ENCODE results near the gene RFLNA.

- TF ChIP-seq CTCF (conservative IDR thresholded peaks at IDR 0.05; ENCODE audit: low read depth, low read length), result no peak
- no peak for TF ChIP-seq POLR2A (IDR thresholded peaks at IDR 0.05; ENCODE audit: low read depth, low read length)
- TF ChIP-seq BHLHE40 (IDR thresholded peaks at IDR 0.05; ENCODE audit: low read depth, low read length), result no peak
- no peak for TF ChIP-seq MAZ (IDR thresholded peaks at IDR 0.05; ENCODE audit: borderline replicate concordance, low read depth, low read length)
- no peak for TF ChIP-seq MXI1 (IDR thresholded peaks at IDR 0.05; ENCODE audit: borderline replicate concordance, low read depth, low read length)
- TF ChIP-seq RCOR1 (IDR thresholded peaks at IDR 0.05; ENCODE audit: insufficient replicate concordance, low read length), result no peak
- no peak for TF ChIP-seq FOS (IDR thresholded peaks at IDR 0.05; ENCODE audit: low read depth, low read length)
- TF ChIP-seq ELK1 (IDR thresholded peaks at IDR 0.05; ENCODE audit: borderline replicate concordance, low read depth, low read length), result no peak
- TF ChIP-seq RAD21 (IDR thresholded peaks at IDR 0.05; ENCODE audit: low read length), result no peak
Observed at GRCh38 chr12:124292385-124292784, 2.5 kb upstream of the RFLNA start.

Measured in IMR-90 (cell line).